Right forelimb (tissue), 1 donor: ENCODE results near the gene PLD1.
"Not testable (repeated sequence)": the region's sequence is repeated elsewhere in the genome, so short reads cannot be mapped to it uniquely, and the experiment has no call there.

Experiments
- DNase-seq: peaks from one replicate; pipeline ENCODE4 v3.0.0-alpha.2; 2018

PLD1 gene

GRCh38 chr3:171606151-171606751, 204.0 kb downstream of the PLD1 start:
- no peak for DNase-seq

DNA sequence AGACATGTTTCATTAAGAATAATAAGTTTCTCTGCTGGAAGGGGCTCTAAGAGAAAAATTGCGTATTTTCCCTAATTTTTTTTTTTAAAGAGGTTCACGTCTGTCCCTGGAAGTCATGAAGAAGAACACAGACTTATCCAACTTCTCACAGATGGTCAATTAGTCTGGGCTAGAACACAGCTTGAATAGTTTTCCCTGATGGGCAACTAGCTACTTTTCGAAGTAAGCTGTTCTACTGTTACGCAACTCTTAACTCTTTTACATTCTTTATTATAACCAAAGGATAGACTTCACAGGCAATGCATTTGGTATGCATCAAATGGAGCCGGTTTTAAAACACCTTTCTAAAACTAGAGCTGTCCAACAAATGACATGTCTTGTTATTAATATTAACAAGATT, 205.9 kb downstream of the PLD1 start:
- no peak for DNase-seq

- DNase-seq = no peak
Observed at GRCh38 chr3:171602072-171602471, 208.2 kb downstream of the PLD1 start.

DNA sequence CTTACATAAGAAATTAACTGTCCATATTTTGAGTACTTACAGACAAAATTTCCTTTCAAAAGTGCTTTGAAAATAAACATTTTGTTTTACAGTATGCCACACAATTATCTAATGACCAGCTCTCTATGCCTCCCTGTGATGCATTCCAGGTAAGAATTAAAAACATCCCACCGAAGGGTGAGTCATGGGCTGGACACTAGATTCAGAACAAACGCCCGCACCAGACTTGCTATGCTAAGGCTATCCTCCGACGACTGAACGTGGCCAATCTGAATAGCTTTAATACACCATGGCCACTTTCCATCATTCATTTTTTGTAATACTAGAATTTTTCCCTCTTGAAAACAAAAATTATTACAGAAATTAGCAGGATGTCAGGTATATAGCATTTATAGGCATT, 210.3 kb downstream of the PLD1 start:
- no peak for DNase-seq

- no peak for DNase-seq
Observed at GRCh38 chr3:171598990-171599389, 211.3 kb downstream of the PLD1 start.

- DNase-seq = no peak
Observed at GRCh38 chr3:171592786-171593185, 217.5 kb downstream of the PLD1 start.

DNA sequence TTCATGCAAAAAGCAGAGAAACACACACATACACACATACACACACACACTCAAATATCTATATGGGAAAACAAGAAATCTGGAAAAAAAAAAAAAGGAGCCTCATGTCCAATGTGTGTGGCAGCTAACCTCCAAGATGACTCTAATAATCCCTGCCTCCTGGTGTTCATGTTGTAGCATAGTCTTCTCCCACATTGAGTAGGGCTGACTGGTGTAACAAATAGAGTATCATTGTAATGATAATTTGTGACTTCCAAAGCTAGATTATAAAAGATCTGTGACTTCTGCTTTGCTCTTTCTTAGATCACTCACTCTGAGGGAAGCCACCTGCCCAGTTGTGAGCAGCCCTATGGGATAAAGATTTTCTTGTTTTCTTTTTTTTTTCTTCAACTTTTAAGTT, 219.2 kb downstream of the PLD1 start:
- DNase-seq = no peak

- DNase-seq = no peak
Observed at GRCh38 chr3:171586274-171586673, 224.0 kb downstream of the PLD1 start.

- no peak for DNase-seq
Observed at GRCh38 chr3:171585039-171585438, 225.2 kb downstream of the PLD1 start.

DNA sequence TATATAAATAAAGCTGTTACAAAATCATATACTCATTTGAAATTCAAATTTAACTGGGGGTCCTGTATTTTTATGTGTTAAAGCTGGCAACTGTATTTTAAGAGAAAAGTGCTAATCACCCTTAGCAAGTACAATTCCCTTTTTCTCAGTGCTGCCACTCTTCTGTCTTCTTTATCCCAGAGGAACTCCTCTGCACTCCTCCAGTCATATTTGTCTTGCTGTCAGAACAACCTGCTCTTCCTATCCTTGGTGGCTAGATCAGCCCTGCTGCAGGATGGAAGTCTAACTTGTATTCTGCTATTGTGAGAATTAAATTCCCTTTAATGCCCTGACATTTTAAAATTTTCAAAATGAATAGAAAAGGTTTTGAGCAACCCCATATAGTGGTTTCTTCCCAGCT, 226.2 kb downstream of the PLD1 start:
- no peak for DNase-seq

DNA sequence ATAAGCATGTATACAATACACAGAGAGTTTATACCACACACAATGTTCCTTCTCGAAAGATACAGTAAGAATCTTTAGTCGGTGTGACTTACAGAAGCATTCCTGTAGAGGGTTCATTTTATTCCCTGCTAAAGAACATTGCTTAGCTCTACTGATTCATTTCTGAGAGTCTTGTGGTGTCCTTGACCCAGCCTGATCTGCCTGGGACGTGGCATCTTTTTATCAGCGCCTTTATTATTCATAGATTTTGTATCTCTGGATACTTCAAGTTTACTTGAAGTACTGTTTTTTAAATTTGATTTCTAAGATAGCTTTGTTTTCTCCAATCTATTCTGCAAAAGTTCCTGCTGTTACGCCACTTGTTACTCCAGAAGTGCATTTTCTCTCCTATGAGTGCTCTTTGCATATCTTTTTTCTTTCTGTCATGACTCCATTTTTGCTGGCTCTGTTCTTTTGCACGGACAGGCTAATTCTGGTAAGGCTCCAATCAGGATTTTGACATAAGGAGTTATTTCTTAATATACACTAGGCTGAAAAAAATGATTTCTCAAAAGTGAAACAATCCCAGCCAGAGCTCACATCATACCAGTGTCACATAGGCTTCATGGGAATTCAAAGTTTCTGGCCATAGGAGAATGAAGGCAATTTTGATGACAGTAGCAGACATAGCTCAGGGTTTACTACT, 235.6 kb downstream of the PLD1 start:
- no peak for DNase-seq

GRCh38 chr3:171569571-171570132, 240.6 kb downstream of the PLD1 start:
- DNase-seq = no peak

DNA sequence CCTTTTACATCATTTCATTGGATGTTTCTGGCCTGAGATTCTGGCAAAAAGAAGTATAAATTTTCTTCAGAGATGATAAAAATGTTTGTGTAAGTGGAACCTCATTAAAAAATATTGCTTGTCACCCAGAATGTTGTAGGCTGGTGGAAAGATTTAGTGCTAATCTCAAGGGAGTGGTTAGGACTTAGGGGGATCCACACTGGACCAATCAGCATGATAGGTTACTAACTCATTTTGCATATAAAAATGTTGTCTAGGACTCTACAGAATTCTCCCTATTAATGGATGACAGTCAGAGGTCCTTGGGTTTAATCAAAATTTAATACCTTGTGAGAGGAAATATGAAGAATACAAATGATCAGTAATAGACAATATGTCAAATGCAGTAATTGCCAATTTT, 241.5 kb downstream of the PLD1 start:
- no peak for DNase-seq

DNA sequence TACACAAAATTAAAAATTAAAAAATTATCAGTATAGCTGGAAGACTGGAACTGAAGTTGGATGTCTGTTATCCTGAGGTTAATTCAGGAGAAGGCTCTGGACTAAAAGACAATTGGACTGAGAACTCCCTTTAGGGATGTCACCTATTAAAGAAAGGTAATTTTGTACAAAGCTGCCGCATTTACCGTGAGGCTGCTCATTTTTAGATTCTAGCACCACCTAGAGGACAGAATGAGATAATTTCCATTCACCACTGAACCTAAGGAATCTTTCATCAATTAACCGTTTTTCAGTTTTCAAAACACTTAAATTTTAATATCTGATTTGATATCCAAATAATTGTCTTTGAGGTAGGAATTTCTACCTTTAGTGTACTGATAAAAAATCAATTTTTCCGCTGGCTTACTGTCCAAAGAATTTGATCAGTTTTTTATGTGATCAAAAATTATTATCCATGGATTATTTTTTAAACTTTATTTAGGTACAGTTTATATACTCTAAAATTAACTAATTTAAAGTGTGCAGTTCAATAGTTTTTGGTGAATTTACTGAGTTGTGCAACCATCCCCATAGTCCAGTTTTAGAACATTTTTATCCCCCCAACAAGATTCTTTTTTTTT, 243.4 kb downstream of the PLD1 start:
- DNase-seq = no peak

GRCh38 chr3:171565481-171566058, 244.7 kb downstream of the PLD1 start:
- DNase-seq = no peak

DNA sequence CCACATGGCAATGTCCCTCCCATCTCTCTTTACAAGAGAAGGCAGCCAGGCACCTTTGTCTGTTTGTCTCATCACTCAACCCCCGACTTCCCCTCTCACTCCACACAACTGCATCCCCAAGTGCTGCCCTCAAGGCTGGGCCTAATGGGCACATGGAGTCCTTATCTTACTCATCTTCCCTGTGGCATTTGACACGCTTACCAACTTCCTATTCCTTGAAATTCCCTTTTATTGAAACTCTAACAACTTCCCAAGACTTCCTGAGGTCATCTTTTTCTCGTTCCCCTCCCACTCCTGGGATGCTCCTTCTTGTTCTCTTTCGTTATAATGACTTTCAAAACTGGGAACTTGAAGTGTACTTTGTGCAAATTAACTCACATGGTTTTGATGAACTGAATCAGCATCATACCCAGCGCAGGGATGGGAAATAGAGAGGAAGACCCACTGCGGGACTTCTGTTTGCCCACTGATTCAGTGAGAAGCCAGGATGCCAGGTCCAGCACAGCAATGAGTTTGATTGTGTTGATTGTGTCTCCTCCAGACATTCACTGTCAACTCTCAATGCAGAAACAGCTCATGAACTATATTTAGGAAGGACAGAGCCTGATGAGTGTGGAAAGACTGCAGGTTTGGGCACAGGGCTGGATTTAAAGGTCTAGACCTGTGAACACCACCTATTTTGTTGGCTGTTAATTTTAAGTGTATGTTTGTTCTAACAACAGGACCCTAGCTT, 245.4 kb downstream of the PLD1 start:
- DNase-seq = no peak

GRCh38 chr3:171563298-171563697, 247.0 kb downstream of the PLD1 start:
- no peak for DNase-seq

- not testable (repeated sequence) for DNase-seq
Observed at GRCh38 chr3:171562459-171562858, 247.8 kb downstream of the PLD1 start.

DNA sequence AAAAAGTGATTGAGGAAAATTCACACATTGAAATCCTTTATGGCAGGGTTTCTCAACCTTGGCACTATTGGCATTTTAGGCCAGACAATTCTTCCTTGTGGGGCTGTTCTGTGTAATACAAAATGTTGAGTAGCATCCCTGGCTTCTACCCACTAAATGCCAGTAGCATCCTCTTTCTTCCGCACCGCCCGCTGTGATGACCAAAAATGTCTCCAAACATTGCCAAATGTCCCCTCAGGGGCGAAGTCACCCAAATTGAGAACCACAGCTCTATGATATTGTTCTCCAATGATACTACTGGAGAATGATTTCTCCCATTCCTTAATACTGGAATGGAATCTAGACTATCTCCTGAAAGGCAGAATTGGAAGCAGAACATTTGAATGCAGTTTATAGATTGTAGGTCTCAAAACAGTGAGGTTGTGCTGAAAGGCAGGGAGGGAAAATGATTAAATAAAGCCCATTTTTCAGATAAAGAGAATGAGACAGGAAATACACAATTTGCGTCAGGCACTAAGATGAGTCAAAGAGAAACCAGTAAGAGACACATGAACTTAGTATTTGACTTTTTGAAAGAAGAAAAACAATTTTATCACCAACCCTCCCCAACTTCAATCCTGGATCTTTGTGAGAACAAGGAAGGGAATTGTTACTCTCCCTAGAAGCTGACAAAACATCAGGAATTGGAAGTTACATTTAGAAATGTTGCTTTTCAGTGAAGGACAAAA, 248.5 kb downstream of the PLD1 start:
- DNase-seq = no peak

DNA sequence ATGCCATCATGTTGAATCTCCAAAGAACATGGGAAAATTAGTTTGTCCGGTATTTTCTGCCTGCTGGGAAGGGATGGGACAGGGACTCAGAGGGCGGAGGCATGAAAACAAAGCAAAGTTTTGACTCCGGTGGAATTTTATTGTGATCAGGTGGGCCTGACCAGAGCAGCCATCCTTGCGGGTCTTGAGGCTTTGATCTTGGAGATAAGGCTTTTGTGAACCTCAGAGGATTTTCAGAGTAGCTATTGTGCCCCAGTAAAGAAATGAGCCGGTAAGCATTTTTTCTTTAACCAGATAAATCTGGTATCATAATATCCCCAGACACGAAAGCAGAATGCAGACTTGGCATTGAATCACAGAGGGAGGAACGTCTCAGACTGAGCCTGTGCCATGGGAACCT, 250.7 kb downstream of the PLD1 start:
- DNase-seq = no peak

- DNase-seq = no peak
Observed at GRCh38 chr3:171558188-171558696, 252.0 kb downstream of the PLD1 start.

DNA sequence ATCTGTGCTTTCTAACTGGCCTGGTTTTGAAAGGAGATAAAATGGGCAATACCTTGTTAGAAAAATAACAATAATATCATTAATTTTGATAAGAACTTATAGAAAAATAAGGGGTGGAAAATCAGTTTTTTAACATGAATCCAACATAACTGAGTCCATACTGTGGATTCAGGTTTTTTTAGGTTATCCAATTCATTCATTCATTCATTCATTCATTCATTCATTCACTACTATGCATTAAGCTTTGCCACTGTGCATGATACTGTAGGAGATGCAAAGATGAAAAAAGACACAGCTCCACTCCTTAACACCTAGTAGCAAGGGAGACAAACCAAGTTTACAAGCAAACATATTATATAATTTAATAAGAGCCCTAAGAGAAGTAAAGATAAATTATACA, 253.1 kb downstream of the PLD1 start:
- DNase-seq = no peak
